ENCODE data around the gene RNF141. TPM values are rescaled to one million over a fixed set of nuclear protein-coding genes. Genes with fewer than 3 reads are reported as not detected.

RNF141 gene
- total RNA-seq, 2 donors from 2014 or later = 34.7 to 42.2 TPM

DNA sequence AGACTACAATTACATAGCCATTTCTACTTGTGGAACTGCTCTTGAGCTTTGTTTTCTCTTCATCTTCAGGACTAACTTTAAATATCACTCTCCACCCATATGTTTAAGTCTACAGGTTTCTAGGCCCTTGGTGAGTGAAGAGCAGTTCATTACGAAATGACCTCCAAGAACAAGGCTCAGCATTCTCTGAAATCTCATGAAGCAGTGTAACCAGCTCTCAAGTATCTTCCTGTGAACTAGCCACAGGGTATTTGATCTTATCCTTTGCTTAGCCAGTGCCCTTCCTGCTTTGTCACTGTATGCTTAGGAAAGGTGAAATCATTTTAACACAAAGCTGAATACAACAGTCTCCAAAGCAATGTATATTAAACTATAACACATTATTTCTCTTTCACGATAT is 47.9 kb upstream of the RNF141 start:
- Histone ChIP-seq H3K4me1 (ENCODE audit: control insufficient read depth, insufficient read depth, low read length) (peaks cover 12% of the 10 kb centered on the region), H3K27ac (ENCODE audit: low read depth, low read length) (no peak overlapping the region), H3K4me3 (ENCODE audit: low read length) (no peak overlapping the region), H3K36me3 (ENCODE audit: control insufficient read depth, insufficient read depth, low read length) (no peaks in the 10 kb centered on the region), H3K27me3 (ENCODE audit: control insufficient read depth, insufficient read depth, low read length, poor library complexity, severe bottlenecking) (no peaks in the 10 kb centered on the region), H3K9ac (ENCODE audit: extremely low read depth, low read length, poor library complexity, severe bottlenecking) (no peak overlapping the region), H3K9me3 (ENCODE audit: control insufficient read depth, low read length) (no peaks in the 10 kb centered on the region)
- TF ChIP-seq CTCF (conservative IDR thresholded peaks at IDR 0.05) = no peak
- Mint-ChIP-seq H3K36me3 (ENCODE audit: low read depth) (peaks cover 6% of the 10 kb centered on the region), H3K4me3 (no peak overlapping the region), H3K4me1 (peaks cover 54% of the 10 kb centered on the region), H3K27me3 (ENCODE audit: insufficient read depth) (no peaks in the 10 kb centered on the region), H3K27ac (peak overlapping the region; percentile 74), H3K9me3 (peaks cover 6% of the 10 kb centered on the region)
- DNase-seq = no peak
- 90 to 93% methylated on average over 1 of the region's 2 CpGs for WGBS, 2 experiments (ENCODE audit: insufficient coverage in 1 of 2, insufficient read length in 1 of 2)

DNA sequence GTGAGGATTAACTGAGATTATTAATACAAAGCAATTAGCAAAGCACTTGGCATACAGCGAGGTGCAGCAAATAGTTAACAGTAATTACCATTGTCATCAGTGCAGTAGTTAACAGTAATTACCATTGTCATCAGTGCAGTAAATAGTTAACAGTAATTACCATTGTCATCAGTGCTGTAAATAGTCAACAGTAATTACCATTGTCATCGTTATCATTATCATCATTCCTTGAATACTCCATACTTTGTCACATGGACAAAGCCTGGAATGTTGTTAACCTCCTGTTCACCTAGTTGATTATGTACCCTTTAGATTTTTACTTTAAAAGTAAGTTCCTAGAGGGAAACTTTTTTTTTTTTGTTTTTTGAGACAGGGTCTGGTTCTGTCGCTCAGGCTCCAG is 47.0 kb upstream of the RNF141 start:
- no peak overlapping the region for H3K27ac Mint-ChIP-seq
- H3K4me3 Mint-ChIP-seq = no peak overlapping the region
- Histone ChIP-seq H3K4me1 (ENCODE audit: control insufficient read depth, insufficient read depth, low read length) (peaks cover 12% of the 10 kb centered on the region), H3K4me3 (ENCODE audit: low read length) (no peak overlapping the region), H3K9ac (ENCODE audit: extremely low read depth, low read length, poor library complexity, severe bottlenecking) (peak overlapping the region; percentile 11), H3K36me3 (ENCODE audit: control insufficient read depth, insufficient read depth, low read length) (no peaks in the 10 kb centered on the region), H3K27me3 (ENCODE audit: control insufficient read depth, insufficient read depth, low read length, poor library complexity, severe bottlenecking) (no peaks in the 10 kb centered on the region), H3K27ac (ENCODE audit: low read depth, low read length) (no peak overlapping the region), H3K9me3 (ENCODE audit: control insufficient read depth, low read length) (no peaks in the 10 kb centered on the region)
- H3K36me3 Mint-ChIP-seq (ENCODE audit: low read depth) = peaks cover 6% of the 10 kb centered on the region
- no peak for DNase-seq
- no peak for TF ChIP-seq CTCF (conservative IDR thresholded peaks at IDR 0.05)
- WGBS, 2 experiments (ENCODE audit: insufficient coverage in 1 of 2, insufficient read length in 1 of 2) = 75 to 92% methylated on average over 2 to 3 of the region's 3 CpGs
- H3K9me3 Mint-ChIP-seq = peaks cover 6% of the 10 kb centered on the region
- H3K27me3 Mint-ChIP-seq (ENCODE audit: insufficient read depth) = no peaks in the 10 kb centered on the region
- peaks cover 56% of the 10 kb centered on the region for H3K4me1 Mint-ChIP-seq

DNA sequence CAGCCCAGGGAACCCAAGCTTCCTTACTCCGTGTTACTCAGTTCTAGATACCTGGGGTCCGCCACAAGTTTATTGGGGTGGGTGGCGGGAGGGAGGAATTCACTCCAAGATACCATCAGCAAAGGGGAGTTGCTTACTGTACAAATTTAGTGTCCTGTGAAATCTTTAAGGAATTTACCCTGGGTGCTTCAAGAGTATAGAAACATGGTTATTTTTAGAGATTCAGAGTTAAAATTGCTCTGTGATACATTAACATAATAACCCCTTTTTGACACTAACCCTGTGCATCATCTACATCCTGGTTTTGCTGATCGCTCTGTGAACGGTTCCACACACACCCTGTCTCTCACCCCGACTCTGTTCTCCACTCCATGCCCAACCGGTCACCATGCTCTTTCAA is 46.4 kb upstream of the RNF141 start:
- Mint-ChIP-seq H3K36me3 (ENCODE audit: low read depth) (peaks cover 6% of the 10 kb centered on the region), H3K9me3 (peaks cover 6% of the 10 kb centered on the region), H3K4me1 (peaks cover 58% of the 10 kb centered on the region), H3K27ac (no peak overlapping the region), H3K4me3 (no peak overlapping the region), H3K27me3 (ENCODE audit: insufficient read depth) (no peaks in the 10 kb centered on the region)
- no peaks in the 10 kb centered on the region for H3K36me3 ChIP-seq (ENCODE audit: control insufficient read depth, insufficient read depth, low read length)
- no peaks in the 10 kb centered on the region for H3K9me3 ChIP-seq (ENCODE audit: control insufficient read depth, low read length)
- H3K4me3 ChIP-seq (ENCODE audit: low read length) = no peak overlapping the region
- 94 to 98% methylated on average over 6 to 7 of the region's 7 CpGs for WGBS, 2 experiments (ENCODE audit: insufficient coverage in 1 of 2, insufficient read length in 1 of 2)
- DNase-seq = no peak
- H3K9ac ChIP-seq (ENCODE audit: extremely low read depth, low read length, poor library complexity, severe bottlenecking) = no peak overlapping the region
- H3K27ac ChIP-seq (ENCODE audit: low read depth, low read length) = no peak overlapping the region
- H3K27me3 ChIP-seq (ENCODE audit: control insufficient read depth, insufficient read depth, low read length, poor library complexity, severe bottlenecking) = no peaks in the 10 kb centered on the region
- peaks cover 12% of the 10 kb centered on the region for H3K4me1 ChIP-seq (ENCODE audit: control insufficient read depth, insufficient read depth, low read length)
- no peak for TF ChIP-seq CTCF (conservative IDR thresholded peaks at IDR 0.05)

Measured in endodermal cell (in vitro differentiated cells).